HCT116 (cell line): Measurements from ENCODE around the gene MATK.

Experiments
- FOSL1 ChIP-seq: IDR thresholded peaks from 2 replicates; pipeline ENCODE4 v1.6.1; 2012; ENCODE audit warnings: low read depth
- JUND ChIP-seq: IDR thresholded peaks from 2 replicates; pipeline ENCODE4 v1.6.1; 2012
- POLR2AphosphoS5 ChIP-seq: IDR thresholded peaks from 2 replicates; pipeline ENCODE4 v1.6.1; 2011; ENCODE audit warnings: mild to moderate bottlenecking, low read depth, low read length, moderate library complexity
- YY1 ChIP-seq: IDR thresholded peaks from 2 replicates; pipeline ENCODE4 v1.6.1; 2011; ENCODE audit warnings: low read length, low read depth, moderate library complexity, mild to moderate bottlenecking; ENCODE audit not compliant: insufficient replicate concordance; ENCODE audit errors: extremely low read depth
- TF ChIP-seq, protein P1 (sequence below), 3 experiments: fragments of 200-600 bp in 1 of 3; sonication (generic) in 1 of 3; IDR thresholded peaks in 2 of 3; conservative IDR thresholded peaks in 1 of 3; 2 replicates each; pipeline ENCODE4 v1.5.1; 2012 to 2017; ENCODE audit warnings: low read depth in 2 of 3, low read length in 2 of 3, antibody characterized with exemption in 1 of 3, borderline replicate concordance in 1 of 3, control low read depth in 1 of 3, mild to moderate bottlenecking in 1 of 3, mixed read lengths in 1 of 3, mixed run types in 1 of 3, moderate library complexity in 1 of 3; ENCODE audit not compliant: insufficient read depth in 1 of 3

DNA sequence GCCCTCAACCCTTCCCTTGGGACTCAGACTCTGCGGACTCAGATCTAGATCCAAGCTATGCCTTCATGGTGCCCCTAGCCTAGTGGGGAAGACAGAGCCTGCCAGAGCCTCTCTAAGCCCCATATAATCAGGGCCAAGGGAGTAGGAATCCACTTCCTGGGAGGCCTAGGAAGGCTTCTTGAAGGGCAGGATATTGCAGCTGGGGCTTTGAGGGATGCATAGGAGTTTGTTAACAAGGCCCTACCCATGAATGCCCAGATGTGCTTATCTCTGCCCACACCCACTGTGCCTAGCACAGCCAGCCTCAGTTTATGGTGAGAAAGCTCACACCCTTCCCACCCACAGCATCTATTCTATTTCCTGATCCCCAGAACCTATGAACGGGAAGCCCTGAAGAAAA lies 36.0 kb downstream of the MATK start:
- TF ChIP-seq POLR2AphosphoS5, result no peak
- TF ChIP-seq FOSL1, result no peak
- TF ChIP-seq JUND, result no peak
- TF ChIP-seq, protein P1, sequence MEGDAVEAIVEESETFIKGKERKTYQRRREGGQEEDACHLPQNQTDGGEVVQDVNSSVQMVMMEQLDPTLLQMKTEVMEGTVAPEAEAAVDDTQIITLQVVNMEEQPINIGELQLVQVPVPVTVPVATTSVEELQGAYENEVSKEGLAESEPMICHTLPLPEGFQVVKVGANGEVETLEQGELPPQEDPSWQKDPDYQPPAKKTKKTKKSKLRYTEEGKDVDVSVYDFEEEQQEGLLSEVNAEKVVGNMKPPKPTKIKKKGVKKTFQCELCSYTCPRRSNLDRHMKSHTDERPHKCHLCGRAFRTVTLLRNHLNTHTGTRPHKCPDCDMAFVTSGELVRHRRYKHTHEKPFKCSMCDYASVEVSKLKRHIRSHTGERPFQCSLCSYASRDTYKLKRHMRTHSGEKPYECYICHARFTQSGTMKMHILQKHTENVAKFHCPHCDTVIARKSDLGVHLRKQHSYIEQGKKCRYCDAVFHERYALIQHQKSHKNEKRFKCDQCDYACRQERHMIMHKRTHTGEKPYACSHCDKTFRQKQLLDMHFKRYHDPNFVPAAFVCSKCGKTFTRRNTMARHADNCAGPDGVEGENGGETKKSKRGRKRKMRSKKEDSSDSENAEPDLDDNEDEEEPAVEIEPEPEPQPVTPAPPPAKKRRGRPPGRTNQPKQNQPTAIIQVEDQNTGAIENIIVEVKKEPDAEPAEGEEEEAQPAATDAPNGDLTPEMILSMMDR (IDR thresholded peaks at IDR 0.05 in 2 of 3, conservative IDR thresholded peaks at IDR 0.05 in 1 of 3; ENCODE audit: borderline replicate concordance in 1 of 3, insufficient read depth in 1 of 3, low read depth in 2 of 3, low read length in 2 of 3), result no peak
- TF ChIP-seq YY1, result no peak
